IPS-18c (cell line): ENCODE data around the gene ABCA12.

ENCODE experiments used
- H3K4me3 ChIP-seq: 2 replicates; pipeline ENCODE4 v1.7.0; 2013; ENCODE audit warnings: low read depth, mild to moderate bottlenecking, low read length, moderate library complexity; ENCODE audit not compliant: insufficient read depth
- H3K9me3 ChIP-seq: one replicate; pipeline ENCODE4 v1.6.1; 2013; ENCODE audit warnings: mild to moderate bottlenecking, low read length, moderate library complexity; ENCODE audit not compliant: control insufficient read depth, insufficient read depth

Gene ABCA12

GRCh38 chr2:215019521-215020145 is 118.8 kb downstream of the ABCA12 start:
- Histone ChIP-seq H3K4me3 (no peak overlapping the region), H3K9me3 (no peaks in the 10 kb centered on the region)

- H3K4me3 ChIP-seq = no peak overlapping the region
- no peaks in the 10 kb centered on the region for H3K9me3 ChIP-seq
Observed at GRCh38 chr2:215019085-215019484, 119.3 kb downstream of the ABCA12 start.

DNA sequence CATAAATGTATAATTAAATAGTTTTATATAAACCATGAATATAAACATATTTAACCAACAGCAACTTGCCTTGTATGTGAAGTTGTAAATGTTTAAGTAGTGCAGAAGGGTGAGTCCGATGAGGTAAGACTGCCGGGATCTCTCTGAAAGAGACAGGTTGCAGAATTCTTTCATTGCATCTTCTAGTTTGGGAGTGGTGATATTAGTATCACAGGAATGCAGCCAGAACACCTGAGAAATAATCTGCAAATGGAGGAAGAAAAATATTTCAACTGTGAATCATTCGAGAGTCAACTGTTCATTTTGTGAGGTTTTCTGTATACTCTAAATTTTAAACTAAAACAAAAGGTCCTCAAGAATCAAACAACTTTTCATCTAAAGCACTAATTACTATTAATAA is 123.0 kb downstream of the ABCA12 start:
- H3K9me3 ChIP-seq = no peaks in the 10 kb centered on the region
- no peak overlapping the region for H3K4me3 ChIP-seq

DNA sequence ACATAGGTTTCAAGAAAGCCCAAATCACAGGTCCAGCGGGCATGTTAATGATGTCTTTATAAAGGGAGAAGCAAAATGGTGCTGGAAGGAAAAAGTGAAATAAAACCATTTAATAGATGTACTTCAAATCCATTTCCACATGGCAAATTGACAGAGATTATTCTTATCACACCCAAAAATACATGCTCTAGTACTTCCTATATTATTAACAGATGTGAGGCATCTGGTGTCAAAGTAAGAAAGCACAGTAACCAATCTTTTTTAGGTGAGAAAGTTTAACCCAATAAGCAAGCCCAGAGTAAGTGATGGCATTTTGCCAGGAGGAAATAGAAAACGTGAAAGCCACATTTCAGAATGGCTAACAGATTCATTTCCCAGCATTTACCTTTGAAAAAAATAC is 128.0 kb downstream of the ABCA12 start:
- no peak overlapping the region for H3K4me3 ChIP-seq

DNA sequence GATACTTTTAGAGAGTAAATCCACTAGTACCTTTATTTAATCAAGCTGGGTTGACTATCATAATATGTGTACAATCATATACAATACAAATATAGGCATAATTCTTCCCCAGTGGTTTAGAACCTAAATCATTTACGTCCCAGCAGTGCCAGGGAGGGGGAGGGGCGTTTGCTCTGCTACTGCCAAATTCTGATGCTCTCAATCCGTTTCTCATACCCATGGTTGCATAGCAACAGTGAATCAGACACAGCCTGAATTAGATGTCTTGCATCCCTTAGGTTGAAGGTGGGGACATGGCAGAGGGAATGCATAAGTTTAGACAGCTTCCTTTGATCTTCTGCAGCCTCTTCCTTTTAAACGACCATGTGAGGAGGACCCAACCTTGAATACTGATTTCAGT is 135.4 kb downstream of the ABCA12 start:
- Histone ChIP-seq H3K4me3 (no peak overlapping the region), H3K9me3 (no peaks in the 10 kb centered on the region)

More for the DNA sequence above, 128.0 kb downstream of the ABCA12 start:
- no peaks in the 10 kb centered on the region for H3K9me3 ChIP-seq

GRCh38 chr2:215002500-215002899 is 135.9 kb downstream of the ABCA12 start:
- H3K9me3 ChIP-seq = no peaks in the 10 kb centered on the region
- no peak overlapping the region for H3K4me3 ChIP-seq

- no peak overlapping the region for H3K4me3 ChIP-seq
- H3K9me3 ChIP-seq = no peaks in the 10 kb centered on the region
Observed at GRCh38 chr2:215000721-215001120, 137.7 kb downstream of the ABCA12 start.

DNA sequence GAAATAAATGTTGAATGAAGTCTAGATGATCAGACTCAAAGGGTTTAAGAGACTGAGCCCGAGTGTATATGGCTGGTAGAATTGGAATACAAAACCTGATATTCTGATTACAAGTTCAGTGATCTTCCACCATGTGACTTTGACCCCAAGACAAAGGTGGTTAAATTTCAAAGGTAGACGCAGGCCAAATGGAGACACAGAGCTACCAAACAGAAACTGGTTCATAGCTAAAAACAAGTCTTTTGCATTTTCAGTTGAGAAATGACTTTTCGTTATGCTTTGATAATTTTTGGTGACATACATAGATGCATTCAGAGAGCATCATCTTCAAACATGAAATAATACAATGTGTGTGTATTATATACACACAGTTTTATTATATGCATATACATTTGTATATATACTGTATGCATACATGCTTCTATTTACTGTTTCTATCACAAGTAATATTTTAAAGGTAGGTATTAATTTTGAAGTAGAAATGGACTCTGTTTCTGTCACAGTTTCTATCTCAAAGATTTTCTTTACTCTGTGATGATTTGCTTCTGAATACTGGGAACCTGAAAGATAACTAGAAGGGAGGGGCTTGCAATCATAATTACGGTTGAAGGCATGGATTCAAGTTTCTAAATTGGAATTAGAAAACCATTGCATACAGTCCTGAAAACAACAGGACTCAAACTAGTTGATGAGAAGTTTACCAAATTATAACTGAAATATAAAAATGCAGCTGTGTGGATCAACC is 142.3 kb downstream of the ABCA12 start:
- no peaks in the 10 kb centered on the region for H3K9me3 ChIP-seq
- H3K4me3 ChIP-seq = no peak overlapping the region

DNA sequence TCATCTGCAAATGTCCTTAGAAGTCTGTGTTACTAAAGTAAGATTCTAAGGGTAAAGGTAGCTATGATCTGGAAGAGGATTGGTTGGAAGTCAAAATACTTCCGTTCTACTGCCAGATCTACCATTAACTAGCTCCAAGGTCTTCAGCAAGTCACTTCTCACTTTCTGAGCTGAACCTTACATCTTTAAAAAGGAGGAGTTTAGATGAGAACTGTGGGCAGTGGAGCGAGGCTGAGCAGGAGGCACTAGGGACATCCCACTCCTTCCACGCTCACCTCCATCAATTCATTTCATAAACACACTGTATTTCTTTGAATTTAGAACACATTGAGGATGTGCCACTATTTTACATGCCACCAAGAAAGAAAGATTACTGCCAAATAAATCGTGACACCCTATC is 143.0 kb downstream of the ABCA12 start:
- H3K9me3 ChIP-seq = no peaks in the 10 kb centered on the region

GRCh38 chr2:214992911-214993310 is 145.5 kb downstream of the ABCA12 start:
- H3K9me3 ChIP-seq = no peaks in the 10 kb centered on the region
- no peak overlapping the region for H3K4me3 ChIP-seq

More for the DNA sequence above, 143.0 kb downstream of the ABCA12 start:
- H3K4me3 ChIP-seq = no peak overlapping the region

DNA sequence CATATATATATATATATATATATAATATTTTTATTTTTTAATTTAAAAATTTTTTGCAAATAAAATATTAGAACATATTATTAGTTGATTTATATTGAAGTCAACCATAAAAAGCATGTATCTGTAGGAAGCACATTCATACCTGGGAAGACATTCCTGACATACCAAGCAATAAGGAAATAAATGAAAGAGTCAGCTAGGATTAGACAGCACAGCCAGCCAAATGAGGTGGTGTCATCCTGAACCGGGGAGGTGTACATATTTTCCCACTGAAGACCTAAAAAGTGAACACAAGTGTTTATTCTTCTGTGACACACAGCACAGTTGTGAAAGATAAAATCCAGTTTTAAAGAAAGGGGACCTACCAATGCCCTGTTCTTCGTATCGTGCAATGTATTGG is 149.2 kb downstream of the ABCA12 start:
- Histone ChIP-seq H3K4me3 (no peak overlapping the region), H3K9me3 (no peaks in the 10 kb centered on the region)

GRCh38 chr2:214987261-214987660 is 151.2 kb downstream of the ABCA12 start:
- Histone ChIP-seq H3K9me3 (no peaks in the 10 kb centered on the region), H3K4me3 (no peak overlapping the region)

DNA sequence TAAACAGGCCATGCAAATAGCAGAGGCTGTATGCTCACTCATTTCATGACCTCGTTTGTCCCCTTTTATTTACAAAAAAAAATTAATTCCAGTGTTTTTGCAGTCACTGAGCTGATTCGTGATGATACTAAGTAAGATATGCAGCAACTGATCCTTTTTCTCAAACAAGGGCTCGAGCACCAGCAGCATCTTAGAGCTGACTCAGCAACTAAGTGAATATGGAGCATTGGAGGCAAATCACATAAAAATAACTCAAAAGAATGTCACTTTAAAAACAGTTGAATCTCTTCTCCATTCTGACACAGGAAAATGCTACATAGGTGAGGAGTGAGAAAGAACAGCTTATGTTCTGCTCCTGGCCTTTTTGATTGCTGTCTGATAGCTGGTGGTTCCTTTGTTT is 152.8 kb downstream of the ABCA12 start:
- no peak overlapping the region for H3K4me3 ChIP-seq
- no peaks in the 10 kb centered on the region for H3K9me3 ChIP-seq

- no peak overlapping the region for H3K4me3 ChIP-seq
- H3K9me3 ChIP-seq = no peaks in the 10 kb centered on the region
Observed at GRCh38 chr2:214966420-214966819, 172.0 kb downstream of the ABCA12 start.

GRCh38 chr2:214960677-214961076 is 177.7 kb downstream of the ABCA12 start:
- Histone ChIP-seq H3K9me3 (no peaks in the 10 kb centered on the region), H3K4me3 (no peak overlapping the region)

DNA sequence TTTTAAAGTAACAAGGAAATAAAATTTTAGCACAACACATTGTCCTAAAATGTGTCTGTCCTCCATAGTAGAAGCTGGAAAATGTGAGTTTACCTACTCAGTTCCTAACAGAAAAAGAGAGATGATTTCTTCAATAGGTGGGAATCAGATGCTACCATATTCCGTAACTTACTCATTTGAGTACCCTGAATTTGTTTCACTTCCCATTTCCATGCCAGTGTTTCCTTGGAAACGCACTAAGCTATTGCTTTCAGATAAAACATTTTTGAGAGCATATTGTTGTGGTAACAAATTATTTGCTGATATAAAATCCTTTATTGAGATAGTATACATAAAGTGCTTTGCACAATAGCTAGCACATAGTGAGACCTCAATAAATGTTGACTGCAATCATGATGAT is 191.5 kb downstream of the ABCA12 start:
- no peak overlapping the region for H3K4me3 ChIP-seq
- no peaks in the 10 kb centered on the region for H3K9me3 ChIP-seq

DNA sequence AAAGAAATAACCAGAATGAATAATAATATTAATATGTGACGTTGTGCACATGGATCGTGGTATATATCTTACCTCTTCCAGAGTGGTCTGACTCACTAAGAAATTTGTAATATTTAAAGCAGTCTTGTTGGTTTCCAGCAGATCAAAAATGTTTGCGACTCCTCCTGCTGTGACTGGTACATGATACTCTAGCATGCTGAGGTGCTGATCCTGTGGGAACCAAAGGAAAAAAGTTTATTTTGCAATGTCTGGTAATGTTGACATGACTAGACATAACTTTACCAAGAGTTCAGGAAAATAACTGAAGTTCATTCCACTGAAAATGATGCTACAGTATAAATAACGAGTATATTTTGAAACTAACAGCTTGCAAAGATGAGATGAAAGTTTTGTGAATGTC is 204.4 kb downstream of the ABCA12 start:
- Histone ChIP-seq H3K9me3 (no peaks in the 10 kb centered on the region), H3K4me3 (no peak overlapping the region)

DNA sequence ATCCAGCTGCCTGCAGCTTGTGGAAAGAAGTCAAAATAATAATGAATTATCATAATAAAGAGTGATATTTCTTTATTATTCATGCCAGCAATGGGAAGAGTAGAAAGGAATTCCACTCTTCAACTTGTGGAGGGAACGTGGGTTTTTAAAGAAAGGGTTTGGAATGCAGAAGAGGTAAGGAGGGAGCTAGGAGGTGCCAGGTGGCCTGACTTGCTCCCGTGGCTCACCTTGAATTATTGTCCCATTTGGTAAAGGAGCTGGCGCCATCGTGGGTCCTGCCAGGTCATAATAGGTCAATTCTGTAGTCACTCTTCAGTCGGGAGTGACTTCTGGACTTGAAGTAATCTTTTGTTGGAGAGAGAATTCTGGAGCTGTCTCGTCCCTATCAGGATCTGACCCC is 233.8 kb downstream of the ABCA12 start:
- H3K4me3 ChIP-seq = no peak overlapping the region
- no peaks in the 10 kb centered on the region for H3K9me3 ChIP-seq

GRCh38 chr2:214904176-214904575 is 234.2 kb downstream of the ABCA12 start:
- Histone ChIP-seq H3K4me3 (no peak overlapping the region), H3K9me3 (no peaks in the 10 kb centered on the region)
